HG03565 (cell line): ENCODE measurements around the gene ZNF529.

Experiments used
- ATAC-seq: cut with Tn5 transposase; IDR thresholded peaks from one replicate; pipeline ENCODE4 v1.9.1; 2021; ENCODE audit warnings: mild to moderate bottlenecking, moderate library complexity; ENCODE audit not compliant: unreplicated experiment

The ZNF529 gene

DNA sequence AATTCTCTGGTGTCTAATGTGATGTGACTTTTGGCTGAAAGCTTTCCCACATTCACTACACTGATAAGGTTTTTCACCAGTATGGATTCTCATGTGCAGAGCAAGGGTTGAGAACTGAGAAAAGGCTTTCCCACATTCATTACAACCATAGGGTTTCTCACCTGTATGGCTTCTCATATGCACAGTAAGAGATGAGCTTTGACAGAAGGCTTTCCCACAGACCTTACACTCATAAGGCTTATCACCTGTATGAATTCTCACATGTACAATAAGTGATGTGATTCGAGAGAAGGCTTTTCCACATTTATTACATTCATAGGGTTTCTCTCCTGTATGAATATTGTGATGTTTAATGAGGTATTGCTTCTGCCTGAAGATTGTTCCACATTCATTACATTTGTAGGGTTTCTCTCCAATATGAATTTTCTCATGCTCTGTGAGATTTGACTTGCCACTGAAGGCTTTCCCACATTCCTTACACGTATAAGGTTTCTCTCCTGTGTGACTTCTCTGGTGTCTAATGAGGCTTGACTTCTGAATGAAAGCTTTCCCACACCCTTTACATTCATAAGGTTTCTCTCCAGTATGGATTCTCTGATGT, 59.0 kb downstream of the ZNF529 start:
- no peak for ATAC-seq

DNA sequence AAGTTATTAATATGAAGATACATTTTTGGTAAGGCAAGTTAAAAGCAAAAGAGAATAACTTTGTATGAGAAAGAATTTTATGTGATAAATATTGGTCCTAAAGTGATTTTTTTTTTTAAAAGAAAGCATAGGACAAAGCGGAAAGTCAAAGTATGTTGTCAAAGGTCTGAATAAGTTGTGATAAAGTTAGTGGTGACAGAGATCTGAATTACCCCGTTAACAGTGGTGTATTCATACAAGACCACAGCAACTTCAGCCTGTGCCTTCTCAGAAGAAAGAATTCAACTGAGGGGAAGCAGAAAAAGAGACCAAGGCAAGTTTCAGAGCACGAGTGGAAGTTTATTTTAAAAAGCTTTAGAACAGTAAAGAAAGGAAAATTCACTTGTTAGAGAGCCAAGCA, 64.8 kb downstream of the ZNF529 start:
- ATAC-seq, result no peak

DNA sequence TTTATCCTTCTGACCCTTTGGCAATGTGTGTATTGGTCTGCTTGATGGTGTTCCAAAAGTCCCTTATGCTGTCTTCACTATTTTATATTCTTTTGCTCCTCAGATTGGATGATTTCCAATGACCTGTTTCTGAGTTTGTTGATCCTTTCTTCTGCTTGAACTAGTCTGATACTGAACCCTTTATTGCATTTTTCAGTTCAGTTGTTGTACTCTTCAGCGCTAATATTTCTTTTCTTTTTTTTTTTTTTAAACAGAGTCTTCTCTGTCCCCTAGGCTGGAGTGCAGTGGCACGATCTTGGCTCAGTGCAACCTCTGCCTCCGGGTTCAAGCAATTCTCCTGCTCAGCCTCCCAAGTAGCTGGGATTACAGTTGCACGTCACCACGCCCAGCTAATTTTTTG, 71.1 kb downstream of the ZNF529 start:
- ATAC-seq, result no peak

DNA sequence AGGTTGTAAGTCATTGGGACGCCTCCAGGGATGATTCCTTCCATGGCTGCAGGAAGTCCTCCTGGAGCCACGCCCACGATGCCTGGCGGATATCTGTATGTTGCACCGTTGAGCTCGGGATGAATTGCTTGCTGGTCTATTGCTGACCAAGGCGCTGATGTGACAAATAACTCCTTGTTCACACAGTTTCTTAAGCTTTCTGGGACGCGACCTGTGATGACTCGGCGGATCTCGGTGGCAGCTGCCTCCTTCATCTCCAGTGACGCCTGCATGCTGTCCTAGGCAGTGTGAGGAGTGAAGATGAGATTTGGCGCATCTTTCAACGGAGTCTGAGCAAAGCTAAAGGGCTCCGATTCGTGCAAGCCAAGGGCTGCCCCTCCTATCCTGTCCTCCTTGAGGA, 76.1 kb downstream of the ZNF529 start:
- ATAC-seq, result no peak
